MG63 (cell line): ENCODE measurements around the gene WDR35. TPM values are rescaled to one million over a fixed set of nuclear protein-coding genes. Genes with fewer than 3 reads are reported as not detected.
"Not testable (repeated sequence)": the region's sequence is repeated elsewhere in the genome, so short reads cannot be mapped to it uniquely, and the experiment has no call there.

Experiments used
- DNase-seq: peaks from one replicate; pipeline ENCODE4 v3.0.0-alpha.2; 2020
- H3K27me3 ChIP-seq: fragments of 250-450 bp; sonication (Bioruptor Pico); 2 replicates; pipeline ENCODE4 v1.5.1; 2020; ENCODE audit warnings: mild to moderate bottlenecking, moderate library complexity
- H3K36me3 ChIP-seq: fragments of 250-450 bp; sonication (Bioruptor Pico); 2 replicates; pipeline ENCODE4 v1.5.1; 2020; ENCODE audit warnings: mild to moderate bottlenecking, moderate library complexity
- H3K4me3 ChIP-seq: fragments of 250-450 bp; sonication (Bioruptor Pico); 2 replicates; pipeline ENCODE4 v1.5.1; 2020; ENCODE audit warnings: mild to moderate bottlenecking, moderate library complexity
- H3K9me3 ChIP-seq: fragments of 250-450 bp; sonication (Bioruptor Pico); 2 replicates; pipeline ENCODE4 v1.5.1; 2020; ENCODE audit warnings: mild to moderate bottlenecking, moderate library complexity
- total RNA-seq: library from RNA; depleted of rRNA; stranded (reverse); fragments of >200 nt; shearing (Covaris generic); gene quantifications from 2 replicates; pipeline ENCODE4 v1.2.3, GENCODE V29; 2014; ENCODE audit warnings: low replicate concordance

The WDR35 gene
- total RNA-seq, 1 experiment from 2014 or later = 4.4 TPM

DNA sequence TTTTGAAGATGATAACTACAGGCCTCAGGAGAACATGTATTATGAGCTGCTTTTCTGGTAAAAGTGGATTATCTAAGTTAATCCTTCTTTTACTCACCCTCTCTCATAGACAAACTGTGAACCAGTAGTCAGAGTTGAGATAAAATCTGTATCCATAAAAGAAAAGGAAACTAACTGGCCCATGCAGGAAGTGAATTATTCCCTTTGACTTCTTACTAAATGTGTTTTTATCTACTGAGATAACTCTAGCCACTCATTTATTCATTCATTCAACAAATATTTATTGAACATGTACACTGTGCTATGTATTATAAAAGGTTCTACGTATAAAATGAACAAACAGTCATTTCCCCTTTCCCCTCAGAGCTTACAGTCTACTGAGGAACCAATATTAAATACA lies 10.0 kb downstream of the WDR35 start:
- H3K36me3 ChIP-seq = peaks cover 51% of the 10 kb centered on the region
- no peak for DNase-seq
- no peaks in the 10 kb centered on the region for H3K9me3 ChIP-seq
- no peaks in the 10 kb centered on the region for H3K27me3 ChIP-seq
- no peak overlapping the region for H3K4me3 ChIP-seq

DNA sequence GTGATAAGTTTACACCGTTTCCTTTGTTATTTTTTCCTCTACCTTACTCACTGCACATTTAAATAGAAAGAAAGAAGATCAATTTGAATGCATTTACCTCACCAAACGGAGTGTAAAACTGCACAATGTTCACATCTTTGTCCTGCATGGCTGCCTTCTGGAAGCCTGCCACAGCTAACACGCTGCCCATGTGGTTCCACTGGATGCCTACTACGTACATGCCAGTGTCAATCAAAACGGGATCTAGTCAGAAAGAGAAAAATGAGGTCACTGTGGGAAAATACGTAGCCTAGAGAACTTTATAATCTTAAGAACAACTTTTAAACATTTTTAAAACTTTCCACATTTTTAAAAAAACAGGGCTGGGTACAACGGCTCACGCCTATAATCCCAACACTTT lies 16.4 kb downstream of the WDR35 start:
- peaks cover 30% of the 10 kb centered on the region for H3K36me3 ChIP-seq
- no peak for DNase-seq
- H3K9me3 ChIP-seq = no peaks in the 10 kb centered on the region
- no peak overlapping the region for H3K4me3 ChIP-seq
- no peaks in the 10 kb centered on the region for H3K27me3 ChIP-seq

DNA sequence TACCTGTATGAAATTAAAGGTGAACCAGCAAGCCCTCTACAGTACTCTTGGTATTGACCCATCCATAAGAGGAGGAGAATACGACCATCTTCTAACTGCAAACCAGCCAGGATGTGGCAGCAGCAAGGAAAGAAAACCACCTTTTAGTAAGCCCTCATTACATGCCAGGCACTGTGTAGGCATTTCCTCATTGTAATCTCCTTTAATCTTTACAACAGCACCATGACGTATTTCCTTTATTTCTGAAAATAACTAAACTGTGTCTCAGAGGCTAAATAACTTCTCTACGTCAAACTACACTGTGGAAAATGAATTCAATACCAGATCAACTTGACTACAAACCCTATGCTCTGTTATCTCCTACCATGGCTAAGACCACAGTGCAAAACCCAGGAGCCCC lies 18.2 kb downstream of the WDR35 start:
- no peaks in the 10 kb centered on the region for H3K9me3 ChIP-seq
- DNase-seq = no peak
- H3K36me3 ChIP-seq = peaks cover 17% of the 10 kb centered on the region
- H3K4me3 ChIP-seq = no peak overlapping the region
- no peaks in the 10 kb centered on the region for H3K27me3 ChIP-seq

DNA sequence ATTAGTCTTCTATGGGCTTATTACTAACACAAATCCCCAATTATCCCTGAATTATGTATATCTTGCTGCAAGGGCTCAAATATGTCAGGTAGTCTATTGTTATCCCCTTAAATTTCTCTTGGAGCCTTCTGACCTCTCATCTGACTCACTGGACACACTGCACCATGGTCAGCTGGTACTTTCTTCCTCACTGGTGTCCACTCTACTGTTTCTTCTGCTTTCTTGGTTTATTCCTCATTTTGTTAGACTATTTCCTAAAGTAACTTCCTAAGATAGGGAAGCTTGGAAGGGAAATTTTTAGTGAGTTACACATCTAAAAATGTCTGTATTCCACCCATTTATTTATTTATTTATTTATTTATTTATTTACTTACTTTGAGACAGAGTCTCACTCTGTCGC lies 26.5 kb downstream of the WDR35 start:
- peaks cover 10% of the 10 kb centered on the region for H3K36me3 ChIP-seq
- H3K9me3 ChIP-seq = no peaks in the 10 kb centered on the region
- DNase-seq = no peak
- no peaks in the 10 kb centered on the region for H3K27me3 ChIP-seq
- no peak overlapping the region for H3K4me3 ChIP-seq

DNA sequence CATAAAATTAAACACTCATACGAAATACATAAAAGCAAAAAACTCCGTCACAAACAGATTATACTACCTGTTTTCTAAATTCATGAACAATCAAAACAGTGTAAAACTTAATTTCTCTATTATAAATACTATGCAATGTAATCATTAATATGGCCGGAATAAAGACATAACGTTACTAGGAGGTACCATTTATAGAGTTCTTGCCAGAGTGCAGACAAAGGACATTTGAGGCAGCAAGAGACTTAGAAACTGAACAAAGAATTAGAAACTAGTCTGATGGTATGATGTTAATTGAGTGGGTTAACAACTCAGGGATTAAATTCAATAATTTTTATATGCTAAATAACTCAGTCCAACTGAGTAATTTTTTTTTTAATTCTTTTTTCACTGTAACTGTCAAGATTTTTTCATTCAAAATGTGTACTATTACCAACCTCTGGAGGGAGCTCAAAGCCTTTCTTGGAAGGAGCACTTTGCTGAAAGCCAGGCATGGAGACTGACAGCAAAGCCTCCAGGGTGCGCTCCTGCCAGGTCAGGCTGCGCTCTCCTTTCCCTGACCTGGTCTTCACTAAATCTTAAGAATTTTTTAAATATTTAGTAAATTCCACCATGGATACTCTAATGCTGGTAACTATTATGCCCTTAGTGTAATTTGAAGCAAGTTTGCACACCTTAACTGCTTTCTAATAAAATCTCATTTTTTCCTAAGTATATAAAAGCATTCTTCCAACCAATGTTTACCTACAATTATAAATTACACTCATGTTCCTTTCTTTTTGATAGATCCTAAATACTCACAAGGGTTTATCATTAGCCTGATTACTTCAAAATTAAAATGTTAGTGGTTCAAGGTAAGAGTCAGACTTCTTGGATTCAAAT lies 34.1 kb downstream of the WDR35 start:
- Histone ChIP-seq H3K9me3 (no peaks in the 10 kb centered on the region), H3K27me3 (no peaks in the 10 kb centered on the region), H3K36me3 (no peaks in the 10 kb centered on the region), H3K4me3 (no peak overlapping the region)
- peak; percentile 60 for DNase-seq

DNA sequence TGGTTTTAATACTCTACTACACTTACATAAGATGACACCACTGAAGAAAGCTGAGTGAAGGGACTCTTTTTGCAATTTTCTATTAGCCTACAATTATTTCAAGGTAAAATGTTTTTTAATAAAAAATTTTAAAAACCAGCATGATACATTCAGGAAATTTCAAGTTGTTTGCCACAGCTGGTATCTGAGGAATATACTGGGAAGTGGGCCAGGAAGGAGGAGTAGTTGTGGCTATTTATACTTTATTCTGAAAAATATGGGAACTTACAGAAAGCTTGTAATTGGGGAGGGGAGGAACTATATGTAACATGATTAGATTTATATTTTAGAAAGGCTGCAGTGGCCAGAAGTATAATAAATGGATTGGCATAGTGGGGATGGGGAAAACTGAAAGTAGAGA lies 40.8 kb downstream of the WDR35 start:
- Histone ChIP-seq H3K27me3 (no peaks in the 10 kb centered on the region), H3K9me3 (no peaks in the 10 kb centered on the region), H3K36me3 (peaks cover 4% of the 10 kb centered on the region), H3K4me3 (no peak overlapping the region)
- DNase-seq = no peak

DNA sequence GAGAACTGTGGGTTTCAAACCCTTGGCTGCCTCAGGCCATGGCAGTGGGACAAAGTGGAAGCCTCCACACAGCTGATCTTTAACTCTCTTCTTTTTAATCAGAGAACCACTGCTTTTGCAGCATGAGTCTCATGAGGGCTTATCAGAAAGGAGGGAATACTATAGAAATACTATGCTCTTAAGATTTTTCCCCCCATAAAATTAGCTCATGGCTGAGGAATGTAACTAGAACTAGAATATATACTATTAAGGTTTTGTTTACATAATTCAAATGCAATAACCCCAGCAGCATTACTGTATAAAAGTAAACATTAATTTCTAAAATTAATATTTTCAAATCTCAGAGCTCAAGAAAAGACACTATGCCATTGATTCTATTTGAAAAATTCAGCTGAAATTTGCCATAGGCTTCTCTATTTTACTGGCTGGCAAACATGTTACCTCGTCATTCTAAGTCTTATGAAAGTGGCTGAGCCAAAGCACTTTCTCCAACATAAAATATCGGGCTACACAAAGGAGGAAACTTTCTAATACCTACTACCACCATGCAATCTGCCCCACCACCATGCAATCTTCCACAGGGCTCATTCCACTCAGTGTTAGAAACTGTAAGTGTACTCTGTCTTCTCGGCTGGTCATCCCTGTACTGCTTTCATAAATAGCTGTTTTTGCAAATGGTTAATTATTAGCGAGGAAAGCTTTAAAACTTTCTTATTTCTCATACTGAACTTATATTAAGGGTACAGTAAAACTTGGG lies 42.5 kb downstream of the WDR35 start:
- H3K9me3 ChIP-seq = no peaks in the 10 kb centered on the region
- no peak overlapping the region for H3K4me3 ChIP-seq
- peaks cover 4% of the 10 kb centered on the region for H3K36me3 ChIP-seq
- H3K27me3 ChIP-seq = no peaks in the 10 kb centered on the region
- DNase-seq = no peak

DNA sequence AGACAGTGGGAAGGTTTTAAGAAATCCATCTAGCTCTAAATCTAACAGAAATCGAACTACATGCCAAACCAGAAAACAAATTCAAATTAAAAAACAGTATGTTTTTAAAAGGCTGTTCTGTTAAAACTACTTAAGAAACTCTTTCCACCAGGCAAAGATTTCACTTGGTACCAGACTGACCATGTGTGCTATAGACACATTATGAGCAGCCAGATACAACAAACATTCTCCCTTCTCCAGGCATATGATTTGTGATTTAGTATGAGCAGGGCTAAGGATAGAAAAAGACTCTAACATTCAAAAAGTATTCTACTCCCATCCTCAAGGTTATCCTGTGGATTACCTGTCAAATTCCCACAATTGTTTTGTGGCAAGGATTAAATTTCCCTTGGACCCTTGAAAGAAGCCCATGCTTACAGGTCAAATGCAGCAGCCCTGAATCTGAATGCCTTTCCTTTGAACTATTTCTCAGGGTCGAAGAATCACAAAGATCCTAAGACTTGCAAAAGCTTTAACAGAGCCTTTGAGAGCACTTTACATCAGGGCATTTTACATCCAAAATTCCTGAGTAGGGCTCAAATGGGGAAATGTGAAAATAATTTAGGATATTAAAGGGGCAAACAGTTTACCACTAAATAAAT lies 45.6 kb downstream of the WDR35 start:
- no peaks in the 10 kb centered on the region for H3K9me3 ChIP-seq
- no peak overlapping the region for H3K4me3 ChIP-seq
- peaks cover 4% of the 10 kb centered on the region for H3K36me3 ChIP-seq
- no peaks in the 10 kb centered on the region for H3K27me3 ChIP-seq
- DNase-seq = no peak

DNA sequence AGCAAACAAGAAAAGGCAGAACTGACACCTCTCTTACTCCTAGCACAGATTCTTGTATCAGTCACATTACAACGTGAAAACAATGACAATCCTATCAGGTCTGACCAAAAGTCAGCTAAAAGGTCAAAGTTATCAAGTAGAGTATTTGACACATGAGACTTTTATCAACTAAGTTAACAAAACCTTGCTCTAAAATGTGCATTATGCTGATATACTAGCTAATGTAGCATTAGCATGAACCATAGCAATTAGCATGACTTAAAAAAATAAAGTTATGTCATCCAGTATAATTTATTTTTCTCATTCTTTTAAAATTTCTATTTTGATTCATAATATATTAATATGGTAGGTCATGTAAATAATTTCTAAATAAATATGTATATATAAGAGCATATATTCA lies 46.7 kb downstream of the WDR35 start:
- DNase-seq = no peak
- Histone ChIP-seq H3K4me3 (no peak overlapping the region), H3K9me3 (no peaks in the 10 kb centered on the region), H3K27me3 (no peaks in the 10 kb centered on the region), H3K36me3 (peaks cover 4% of the 10 kb centered on the region)

DNA sequence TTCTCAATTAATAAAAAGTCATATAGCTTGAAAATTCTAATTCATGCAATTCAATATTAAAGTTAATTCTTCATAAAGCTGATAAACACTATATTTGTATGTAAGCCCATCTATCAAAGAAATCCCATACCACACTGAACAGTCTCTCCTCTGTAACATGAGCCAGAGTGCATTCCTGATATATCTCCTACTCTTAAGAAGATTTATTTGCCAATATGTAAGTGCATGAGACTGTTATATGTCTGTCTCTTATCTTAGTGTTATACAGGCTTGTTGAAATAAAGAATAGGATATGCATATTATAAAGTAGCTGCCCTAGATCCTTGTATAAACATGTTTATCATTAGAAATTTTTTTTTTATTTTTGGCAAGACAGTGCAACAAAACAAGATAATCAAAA lies 47.7 kb downstream of the WDR35 start:
- H3K4me3 ChIP-seq = no peak overlapping the region
- no peaks in the 10 kb centered on the region for H3K27me3 ChIP-seq
- no peaks in the 10 kb centered on the region for H3K9me3 ChIP-seq
- no peak for DNase-seq
- H3K36me3 ChIP-seq = peaks cover 13% of the 10 kb centered on the region

DNA sequence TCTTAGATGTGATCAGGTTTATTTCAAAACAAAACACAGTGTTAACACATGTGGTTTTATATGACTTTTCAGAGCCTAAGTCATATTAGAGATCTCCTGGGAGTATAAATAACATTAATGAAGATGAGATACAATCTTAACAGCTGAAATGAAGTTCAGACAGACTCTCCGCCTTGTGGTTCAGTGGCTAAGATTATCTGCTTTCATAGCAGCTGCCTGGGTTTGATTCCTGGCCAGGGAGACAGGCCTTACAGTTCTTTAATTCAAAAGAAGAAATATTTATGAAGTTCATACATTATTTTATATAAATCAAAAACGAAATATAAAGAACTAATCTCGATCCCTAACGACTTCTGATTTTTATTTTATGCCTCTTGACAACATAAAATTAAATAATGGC lies 52.9 kb downstream of the WDR35 start:
- DNase-seq = no peak
- Histone ChIP-seq H3K4me3 (no peak overlapping the region), H3K36me3 (peaks cover 34% of the 10 kb centered on the region), H3K27me3 (no peaks in the 10 kb centered on the region), H3K9me3 (no peaks in the 10 kb centered on the region)

DNA sequence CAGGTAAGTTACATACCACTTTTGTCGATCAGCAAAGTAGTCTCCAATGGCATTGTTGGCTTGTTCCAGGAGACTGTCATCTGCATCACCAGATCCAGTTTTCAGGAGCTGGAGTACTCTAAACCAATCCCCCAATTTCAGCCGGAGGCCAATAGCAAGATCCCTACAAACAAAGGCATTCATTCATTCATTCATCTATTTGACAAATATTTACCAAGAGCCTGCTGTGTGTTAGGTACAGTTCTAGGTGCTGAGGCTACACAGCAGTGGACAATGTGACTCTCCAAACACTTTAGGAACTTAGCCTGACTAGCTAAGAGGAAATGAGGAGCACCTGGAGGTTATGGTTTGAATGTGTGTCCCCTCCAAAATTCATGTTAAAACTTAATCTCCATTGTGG lies 53.7 kb downstream of the WDR35 start:
- no peak for DNase-seq
- H3K9me3 ChIP-seq = no peaks in the 10 kb centered on the region
- H3K4me3 ChIP-seq = no peak overlapping the region
- peaks cover 42% of the 10 kb centered on the region for H3K36me3 ChIP-seq
- H3K27me3 ChIP-seq = no peaks in the 10 kb centered on the region

DNA sequence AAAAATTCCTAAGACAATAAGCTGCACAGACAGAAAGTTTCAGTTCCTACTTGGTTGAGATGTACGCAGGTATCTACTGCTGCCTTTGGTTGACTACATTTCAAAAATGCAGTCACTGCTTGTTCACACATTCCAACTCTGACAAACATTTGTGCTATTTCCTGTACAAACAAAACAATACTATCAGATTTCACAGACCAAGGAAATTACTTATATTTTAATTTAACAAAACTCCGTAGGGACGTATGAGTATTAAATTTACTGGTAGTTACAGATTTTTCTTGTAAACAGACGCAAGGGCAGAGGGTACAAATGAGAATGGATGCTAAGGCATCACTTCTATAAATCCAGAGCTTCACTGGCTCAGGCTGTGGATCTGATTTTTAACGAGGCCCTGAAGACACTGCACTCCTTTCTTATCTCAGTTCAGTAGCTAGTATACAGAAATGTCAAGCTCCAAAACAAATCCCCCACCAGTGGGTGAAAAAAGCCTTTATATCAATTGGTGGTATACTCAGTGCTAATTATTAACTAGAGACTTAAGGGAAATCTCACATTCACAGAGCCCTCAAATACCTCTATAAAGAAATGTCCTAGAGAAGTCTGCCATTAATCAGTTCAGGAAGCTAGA lies 56.4 kb downstream of the WDR35 start:
- Histone ChIP-seq H3K36me3 (peaks cover 64% of the 10 kb centered on the region), H3K27me3 (no peaks in the 10 kb centered on the region), H3K4me3 (no peak overlapping the region), H3K9me3 (peaks cover under 1% of the 10 kb centered on the region; the same call in 1 of the 2 replicates)
- peak; percentile 5 for DNase-seq

DNA sequence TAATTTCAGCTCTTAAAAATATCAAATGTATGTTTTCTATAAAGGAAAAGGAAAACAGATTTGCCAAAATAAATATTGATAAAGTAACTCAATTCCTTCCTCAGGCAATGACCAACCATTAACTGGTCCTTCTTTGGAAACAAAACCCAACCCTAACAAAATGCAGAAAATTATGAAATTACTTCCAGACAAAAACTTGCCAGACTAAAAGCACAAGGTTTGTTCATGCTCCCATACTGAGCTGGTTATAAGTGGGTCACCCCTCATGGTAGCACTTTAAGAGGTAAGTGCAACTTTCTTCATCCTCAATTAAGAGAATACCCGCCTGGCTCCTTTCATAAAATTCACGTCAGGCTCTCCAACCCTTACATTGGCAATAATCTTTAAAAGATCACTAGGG lies 57.0 kb downstream of the WDR35 start:
- Histone ChIP-seq H3K4me3 (no peak overlapping the region), H3K9me3 (peaks cover 2% of the 10 kb centered on the region; the same call in 1 of the 2 replicates), H3K27me3 (no peaks in the 10 kb centered on the region), H3K36me3 (peaks cover 67% of the 10 kb centered on the region)
- DNase-seq = no peak

DNA sequence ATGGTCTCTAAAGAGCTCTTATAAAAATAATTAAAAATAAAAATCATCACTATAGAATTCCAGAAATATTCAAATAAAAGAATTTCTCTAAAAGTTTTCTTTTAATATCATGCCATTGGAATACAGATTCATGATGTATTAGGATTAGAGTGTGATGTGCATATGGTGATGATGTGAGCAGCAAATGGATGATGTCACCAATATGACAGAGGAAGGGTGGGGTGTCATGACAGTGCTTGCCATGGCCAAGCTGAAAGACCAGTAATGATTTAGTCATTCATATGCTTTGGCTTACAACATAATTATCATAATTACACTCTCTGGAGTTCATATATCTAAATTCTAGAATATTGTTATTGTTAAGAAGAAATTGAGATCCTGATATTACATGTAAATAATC lies 60.7 kb downstream of the WDR35 start:
- no peak for DNase-seq
- H3K4me3 ChIP-seq = no peak overlapping the region
- peaks cover 6% of the 10 kb centered on the region for H3K9me3 ChIP-seq
- peaks cover 58% of the 10 kb centered on the region for H3K36me3 ChIP-seq
- H3K27me3 ChIP-seq = no peaks in the 10 kb centered on the region

DNA sequence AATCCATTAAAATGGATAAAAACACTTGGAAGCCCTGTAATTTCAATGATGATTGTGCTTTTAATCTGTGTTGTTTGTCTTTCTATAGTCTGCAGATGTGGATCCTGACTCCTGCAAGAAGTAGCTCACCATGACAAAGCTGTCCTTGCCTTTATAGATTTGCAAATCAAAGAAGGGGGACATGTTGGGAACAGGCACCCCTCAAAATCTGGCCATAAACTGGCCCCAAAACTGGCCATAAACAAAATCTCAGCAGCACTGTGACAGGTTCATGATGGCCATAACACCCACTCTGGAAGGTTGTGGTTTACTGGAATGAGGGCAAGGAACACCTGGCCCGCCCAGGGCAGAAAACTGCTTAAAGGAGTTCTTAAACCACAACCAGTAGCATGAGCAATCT lies 62.1 kb downstream of the WDR35 start:
- DNase-seq, H3K27me3 ChIP-seq, H3K9me3 ChIP-seq, H3K4me3 ChIP-seq: not testable (repeated sequence)
- H3K36me3 ChIP-seq = peaks cover 55% of the 10 kb centered on the region

DNA sequence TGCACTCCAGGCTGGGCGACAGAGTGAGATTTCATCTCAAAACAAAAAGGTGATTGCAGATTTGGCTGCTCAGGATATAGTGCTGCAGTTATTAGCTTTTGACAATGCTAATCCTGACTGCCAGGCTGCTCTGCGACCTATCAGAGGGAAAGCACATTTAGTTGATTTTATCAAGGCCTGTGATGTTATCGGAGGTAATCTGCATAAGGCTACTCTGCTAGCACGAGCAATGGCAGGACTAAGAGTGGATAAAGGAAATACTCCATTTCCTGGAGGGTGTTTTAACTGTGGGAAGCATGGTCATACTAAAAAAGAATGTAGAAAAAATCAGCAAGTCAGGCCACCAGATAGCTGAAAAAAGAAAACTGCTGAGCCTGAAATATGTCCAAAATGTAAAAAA lies 65.4 kb downstream of the WDR35 start:
- not testable (repeated sequence) for H3K4me3 ChIP-seq, DNase-seq, H3K9me3 ChIP-seq, H3K27me3 ChIP-seq
- peaks cover 25% of the 10 kb centered on the region for H3K36me3 ChIP-seq
